Measurements from ENCODE around the gene TRAFD1. TPM values are rescaled to one million over a fixed set of nuclear protein-coding genes. Genes with fewer than 3 reads are reported as not detected.

Gene TRAFD1
- polyA plus RNA-seq, 3 donors: 44.3 to 47.4 (median 45.1) TPM

DNA sequence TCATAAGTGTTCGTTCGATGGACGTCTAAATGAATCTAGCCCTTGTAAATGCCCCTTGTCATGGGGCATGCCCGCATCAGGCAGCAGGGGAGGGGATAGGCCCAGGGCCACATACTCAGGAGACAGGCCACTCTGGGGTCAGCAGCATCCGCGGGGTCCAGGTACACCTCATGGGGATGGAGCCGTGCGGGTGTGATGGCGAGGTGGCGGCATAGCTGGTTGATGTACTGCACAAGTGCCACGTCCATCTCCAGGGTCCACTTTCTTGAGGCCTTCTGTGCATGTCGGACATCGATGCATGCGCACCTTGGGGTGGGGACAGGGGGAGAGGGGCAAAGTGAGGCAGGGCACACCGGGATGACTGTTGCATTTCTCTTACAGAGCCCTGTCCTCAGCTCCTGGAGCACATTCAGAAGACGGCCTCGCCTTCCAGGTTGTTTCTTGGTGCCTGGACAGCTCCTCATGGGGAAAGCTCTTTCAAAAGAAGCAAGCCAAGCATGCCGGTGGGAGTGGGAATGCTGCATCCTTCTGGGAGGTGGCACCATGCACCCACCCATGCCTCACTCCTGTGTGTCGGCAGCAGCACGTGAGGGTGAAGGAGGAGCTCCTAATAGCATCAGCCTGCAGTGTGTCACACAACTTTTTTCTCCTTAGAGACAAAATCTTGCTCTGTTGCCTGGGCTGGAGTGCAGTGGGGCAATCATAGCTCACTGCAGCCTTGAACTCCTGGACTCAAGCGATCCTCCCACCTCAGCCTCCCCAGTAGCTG is 47.4 kb downstream of the TRAFD1 start:
- no peak for DNase-seq (ENCODE audit: low read depth in 3 of 3, low spot score in 2 of 3)

DNA sequence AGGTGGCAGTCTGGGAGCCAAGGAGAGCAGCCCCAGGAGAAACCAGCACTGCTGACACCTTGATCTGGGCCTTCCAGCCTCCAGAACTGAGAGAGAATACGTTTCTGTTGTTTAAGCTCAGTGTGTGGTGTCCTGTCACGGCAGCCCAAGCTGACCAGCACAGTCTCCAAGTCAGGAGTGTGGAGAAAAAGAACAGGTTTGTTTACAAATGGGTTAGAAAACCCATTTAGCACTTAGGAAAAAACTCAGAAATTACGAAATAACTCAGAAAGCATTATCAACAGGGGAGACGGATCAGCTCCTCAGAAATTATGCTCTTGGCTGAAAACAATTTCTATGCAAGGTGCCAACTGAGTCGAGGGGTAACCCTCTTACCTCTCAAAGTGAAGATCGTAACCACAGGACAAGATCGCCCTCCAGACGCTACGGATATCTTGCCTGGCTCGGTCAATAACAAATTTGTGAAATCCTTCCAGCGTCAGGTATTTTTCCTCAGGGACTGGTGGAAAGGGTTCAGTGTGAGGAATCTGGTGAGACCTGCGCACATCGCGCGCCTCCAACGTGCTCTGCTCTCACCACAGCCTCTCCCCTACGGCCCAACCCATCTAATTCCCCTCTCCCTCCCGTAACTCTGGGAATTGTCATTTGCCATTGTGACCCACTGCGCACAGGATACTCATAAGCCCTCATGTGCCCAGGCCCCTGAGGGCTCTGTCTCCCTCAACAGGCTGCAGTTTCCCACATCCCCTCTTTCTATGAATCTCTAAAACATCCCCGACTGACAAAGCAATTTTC is 50.2 kb downstream of the TRAFD1 start:
- DNase-seq (ENCODE audit: low read depth in 3 of 3, low spot score in 2 of 3): no peak

DNA sequence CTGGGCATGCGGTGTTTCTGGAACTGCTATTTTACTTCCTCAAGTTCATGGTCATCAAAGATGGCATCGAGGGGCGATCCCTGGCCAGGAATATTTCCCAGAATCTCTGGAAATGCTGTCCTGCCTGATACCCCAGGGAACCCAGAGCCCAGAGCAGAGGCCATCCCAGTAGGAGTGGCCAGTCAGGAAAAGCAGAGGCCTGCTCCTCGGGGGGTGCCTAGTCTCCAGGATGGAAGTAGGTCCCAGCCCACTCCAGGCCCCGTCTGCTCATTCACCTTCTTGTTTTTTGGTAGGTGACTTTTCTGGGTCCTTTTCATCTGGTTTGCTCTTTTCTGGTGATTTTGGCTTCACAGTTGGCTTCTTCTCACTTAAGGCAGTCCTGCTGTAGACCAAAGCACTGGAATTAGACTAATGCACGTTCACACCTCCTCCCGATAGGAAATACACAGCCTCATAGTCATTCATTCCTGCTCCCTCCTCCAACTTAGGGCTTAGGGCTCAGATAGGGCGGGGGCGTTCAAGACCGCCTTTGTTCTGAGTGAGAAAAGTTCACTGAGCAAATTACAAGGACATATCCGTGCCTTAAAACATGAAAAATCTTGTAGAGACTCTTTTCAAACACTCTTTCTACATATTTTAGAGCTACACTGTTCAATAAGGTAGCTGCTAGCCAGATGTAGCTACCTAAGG is 51.1 kb downstream of the TRAFD1 start:
- no peak for DNase-seq (ENCODE audit: low read depth in 3 of 3, low spot score in 2 of 3)

DNA sequence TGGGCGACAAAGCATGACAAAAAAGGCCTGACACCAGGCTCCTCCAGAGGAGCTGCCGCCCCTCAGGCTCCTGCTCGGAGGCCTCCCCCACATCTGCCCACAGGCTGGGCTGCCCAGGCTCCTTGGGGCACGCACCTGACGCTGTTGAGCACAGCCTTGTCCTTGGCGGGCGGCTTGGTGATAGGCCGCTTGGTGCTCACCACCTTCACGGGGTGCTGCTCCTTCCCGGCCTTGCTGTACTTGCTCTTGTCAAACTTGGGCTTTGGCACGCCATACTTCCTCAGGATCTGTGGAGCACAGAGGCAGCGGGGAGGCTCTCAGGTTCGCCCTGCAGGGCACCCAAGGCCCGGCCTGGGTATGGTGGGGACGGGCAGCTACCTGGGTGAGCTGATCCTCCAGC is 53.4 kb downstream of the TRAFD1 start:
- DNase-seq (ENCODE audit: low read depth in 3 of 3, low spot score in 2 of 3): no peak

DNA sequence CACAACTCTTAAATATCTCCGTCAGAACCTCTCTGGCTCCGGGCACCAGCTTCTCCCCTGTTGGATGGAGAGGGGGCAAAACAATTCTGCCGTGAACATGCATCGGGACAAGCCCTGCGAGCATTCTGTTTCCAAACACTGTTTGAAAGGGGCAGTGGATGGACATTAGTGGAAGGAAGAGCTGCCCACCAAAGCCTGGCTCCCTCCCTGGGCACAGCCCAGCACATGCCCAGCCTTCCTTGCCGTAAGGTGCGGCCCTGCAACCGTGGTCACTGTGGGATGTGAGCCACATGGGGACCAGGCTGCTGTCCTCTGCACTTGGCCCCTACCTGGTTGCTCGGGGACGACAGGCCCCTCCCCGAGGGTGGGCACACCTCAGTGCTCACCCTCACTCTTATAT is 54.0 kb downstream of the TRAFD1 start:
- no peak for DNase-seq (ENCODE audit: low read depth in 3 of 3, low spot score in 2 of 3)

DNA sequence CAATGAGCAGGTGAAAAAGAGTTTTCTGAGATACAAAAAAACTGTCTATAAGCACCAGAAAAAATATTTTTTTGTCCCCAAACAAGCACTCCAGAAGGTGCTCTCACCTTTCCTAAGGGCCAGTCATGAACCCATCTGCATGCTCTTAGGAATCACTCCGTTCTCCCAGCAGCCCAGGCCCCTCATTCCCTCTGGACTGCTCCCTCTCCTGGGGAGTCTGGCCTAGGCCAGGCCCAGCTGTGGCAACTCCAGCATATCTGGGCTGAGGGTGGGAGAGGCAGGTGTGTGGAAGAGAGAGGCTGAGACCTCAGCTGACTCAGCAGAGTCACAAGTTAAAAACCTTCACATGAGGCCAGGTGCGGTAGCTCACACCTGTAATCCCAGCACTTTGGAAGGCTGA is 54.6 kb downstream of the TRAFD1 start:
- DNase-seq (ENCODE audit: low read depth in 3 of 3, low spot score in 2 of 3): no peak

DNA sequence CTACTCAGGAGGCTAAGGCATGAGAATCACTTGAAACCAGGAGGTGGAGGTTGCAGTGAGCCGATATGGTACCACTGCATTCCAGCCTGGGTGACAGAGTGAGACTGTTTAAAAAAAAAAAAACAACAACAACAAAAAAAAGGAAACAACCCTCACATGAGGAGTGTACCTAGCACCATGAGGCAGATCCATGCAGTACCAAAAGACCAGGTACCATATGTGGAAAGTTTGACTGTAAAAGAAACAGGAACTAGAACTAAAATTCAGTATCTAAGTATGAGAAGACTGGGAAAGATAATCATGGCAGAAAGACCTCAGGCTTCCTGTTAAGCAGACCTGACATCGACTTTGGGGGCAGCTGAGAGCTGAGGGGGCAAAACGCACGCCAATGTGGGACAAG is 55.1 kb downstream of the TRAFD1 start:
- no peak for DNase-seq (ENCODE audit: low read depth in 3 of 3, low spot score in 2 of 3)

DNA sequence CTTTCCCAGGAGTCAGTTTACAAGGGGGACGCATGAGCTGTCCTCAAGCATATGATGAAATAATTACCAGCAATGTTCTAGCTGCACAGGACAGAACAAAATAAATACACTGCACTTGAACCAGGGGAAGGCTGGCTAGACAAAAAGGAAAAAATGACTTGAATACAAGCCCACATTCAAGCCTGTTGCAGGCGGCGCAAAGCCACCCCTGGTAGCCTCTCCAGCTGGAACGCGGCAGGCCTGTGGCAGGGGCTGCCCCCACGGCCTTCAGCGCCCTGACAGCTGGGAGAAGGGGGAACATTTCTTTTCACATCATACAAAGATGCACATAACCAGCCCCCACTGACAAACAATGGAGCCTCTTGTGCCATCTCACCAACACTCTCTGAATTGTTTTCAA is 57.1 kb downstream of the TRAFD1 start:
- no peak for DNase-seq (ENCODE audit: low read depth in 3 of 3, low spot score in 2 of 3)

DNA sequence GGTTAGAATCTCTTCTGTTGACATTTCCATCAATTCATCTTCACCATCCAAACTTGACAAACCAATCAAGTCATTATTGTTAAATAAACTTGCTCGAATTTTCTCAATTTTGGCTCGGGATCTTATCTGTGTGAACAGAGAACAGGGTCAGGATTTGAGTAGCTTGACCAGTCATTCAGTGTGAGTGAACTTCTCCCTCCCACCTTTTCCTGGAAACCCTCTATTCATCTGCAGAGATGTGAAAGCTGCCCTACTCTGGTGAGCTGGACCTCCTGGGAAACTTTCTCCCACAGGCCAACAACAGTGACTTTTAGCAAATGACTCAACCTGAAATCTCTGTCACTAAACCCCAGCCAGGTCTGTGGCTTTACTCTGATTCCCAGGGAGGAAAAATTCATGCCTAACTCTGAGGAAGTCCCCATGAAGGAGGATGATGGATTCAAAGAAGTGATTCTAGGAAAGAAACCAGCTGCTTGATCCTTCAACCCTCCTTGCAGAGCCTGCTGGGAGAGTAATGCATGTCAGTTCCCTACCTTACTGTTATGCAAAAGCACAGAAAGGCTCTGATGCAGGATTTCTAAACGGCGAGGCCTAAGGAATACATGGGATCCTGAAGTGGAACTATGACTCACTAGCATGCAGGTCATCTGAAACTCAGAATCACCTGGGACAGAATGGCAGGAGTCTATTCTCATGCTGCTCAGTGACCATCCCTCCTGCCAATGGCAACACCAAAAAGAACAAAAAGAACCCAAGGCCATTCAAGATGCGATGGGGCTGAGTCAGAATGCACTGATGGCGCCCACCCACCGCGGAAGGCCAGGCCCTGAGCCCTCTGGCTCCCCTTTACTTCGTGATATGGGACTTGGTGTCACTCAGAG is 58.0 kb downstream of the TRAFD1 start:
- no peak for DNase-seq (ENCODE audit: low read depth in 3 of 3, low spot score in 2 of 3)

DNA sequence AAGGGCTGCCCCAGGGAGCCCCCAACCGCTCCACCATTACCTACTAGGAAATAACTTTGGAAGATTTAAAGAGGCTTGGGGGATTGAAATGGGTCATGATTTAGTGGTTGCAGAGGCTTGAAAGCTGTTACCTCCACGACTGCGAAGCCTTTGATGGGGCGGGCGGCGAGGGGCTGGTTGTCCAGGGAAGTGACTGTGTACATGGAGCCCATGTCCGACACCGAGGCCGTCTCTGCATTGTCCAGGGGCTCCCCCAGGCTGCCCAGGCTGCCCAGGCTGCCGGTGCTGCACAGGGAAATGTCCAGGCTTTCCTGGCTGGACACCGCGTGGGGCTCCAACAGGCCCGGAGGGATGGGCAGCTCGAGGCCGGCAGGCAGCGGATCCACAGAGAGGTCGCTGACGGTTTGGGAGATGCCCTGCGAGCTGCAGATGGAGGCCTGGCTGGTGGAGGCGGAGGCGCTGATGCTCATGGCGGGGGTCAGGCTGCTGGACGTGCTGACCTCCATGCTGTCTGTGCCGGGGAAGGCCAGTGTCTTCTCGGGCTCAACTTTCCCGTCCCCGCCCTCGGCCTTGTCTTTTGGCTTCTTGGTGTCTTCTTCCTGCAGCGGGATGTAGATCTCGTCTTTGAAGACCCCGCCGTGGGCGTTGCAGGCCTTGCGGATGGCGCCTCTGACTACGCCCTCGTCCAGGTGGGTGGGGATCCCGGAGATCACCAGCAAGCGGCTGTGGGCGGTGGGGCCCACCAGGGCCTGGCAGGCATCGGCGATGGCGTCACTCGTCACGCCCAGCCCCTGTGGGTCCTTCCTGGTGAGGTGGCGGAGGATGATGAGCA is 58.9 kb downstream of the TRAFD1 start:
- no peak for DNase-seq (ENCODE audit: low read depth in 3 of 3, low spot score in 2 of 3)

DNA sequence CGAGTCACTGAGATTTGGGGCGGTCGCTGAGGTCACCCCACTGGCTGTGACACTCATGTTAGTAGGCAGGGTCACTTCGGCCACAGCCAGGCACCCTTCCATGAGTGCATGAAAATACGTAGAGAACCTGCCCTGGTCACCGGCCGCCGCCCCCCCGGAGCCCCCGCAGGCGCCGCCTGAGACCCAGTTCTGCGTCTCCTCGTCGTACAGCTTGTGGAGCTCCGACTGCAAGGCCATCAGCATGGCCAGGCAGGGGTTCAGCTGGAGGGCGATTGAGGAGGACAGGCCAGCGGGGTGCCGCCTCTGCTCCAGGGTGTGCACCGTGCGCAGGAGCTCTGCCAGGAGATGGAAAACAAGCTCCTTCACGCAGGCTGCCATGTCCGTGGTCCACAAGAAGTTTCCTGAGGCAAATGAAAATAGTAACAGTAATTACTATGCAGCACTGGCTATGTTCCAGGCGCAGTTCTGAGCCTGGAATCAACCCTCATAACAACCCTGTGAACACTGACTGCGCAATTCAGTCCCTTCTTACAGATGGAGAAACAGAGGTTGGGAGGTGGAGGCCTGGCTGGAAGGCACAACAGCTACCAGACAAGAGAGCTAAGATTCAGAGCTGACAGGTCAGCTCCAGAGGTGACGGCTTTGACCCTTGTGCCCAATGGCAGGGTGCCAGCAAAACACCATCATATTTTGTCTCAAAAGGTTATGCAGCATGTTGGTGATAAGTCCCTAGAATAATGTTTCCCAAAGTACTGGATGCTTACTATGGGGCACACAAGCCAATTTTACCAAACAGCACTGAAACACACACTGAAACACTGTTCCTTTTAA is 59.9 kb downstream of the TRAFD1 start:
- no peak for DNase-seq (ENCODE audit: low read depth in 3 of 3, low spot score in 2 of 3)

DNA sequence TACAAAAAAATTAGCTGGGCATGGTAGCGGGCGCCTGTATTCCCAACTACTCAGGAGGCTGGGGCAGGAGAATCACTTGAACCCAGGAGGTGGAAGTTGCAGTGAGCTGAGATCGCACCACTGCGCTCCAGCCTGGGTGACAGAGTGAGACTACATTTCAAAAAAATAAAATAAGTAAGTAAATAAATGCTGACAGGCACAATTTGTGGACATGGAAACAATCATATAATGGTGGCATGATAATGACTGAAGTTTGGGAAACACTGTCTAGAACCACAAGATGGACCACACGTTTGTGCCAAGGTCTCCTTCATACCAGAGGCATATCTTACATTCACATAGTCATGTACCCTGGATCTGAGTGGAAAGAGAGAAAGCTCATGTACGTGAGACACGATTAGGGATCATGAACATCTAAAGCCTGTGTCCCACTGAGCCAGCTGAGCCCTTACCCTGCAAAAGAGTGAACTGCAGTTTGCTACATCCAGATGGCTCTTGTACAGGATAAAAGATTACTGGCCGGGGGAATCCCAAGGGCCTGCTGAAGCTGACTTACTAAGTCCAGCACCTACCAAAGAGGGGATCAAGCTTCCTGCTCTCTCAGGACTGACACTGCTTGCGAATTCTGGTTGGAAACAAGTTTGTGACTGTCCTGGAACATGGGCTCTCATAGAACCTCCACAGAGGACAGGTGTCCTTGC is 62.9 kb downstream of the TRAFD1 start:
- DNase-seq (ENCODE audit: low read depth in 3 of 3, low spot score in 2 of 3): no peak

DNA sequence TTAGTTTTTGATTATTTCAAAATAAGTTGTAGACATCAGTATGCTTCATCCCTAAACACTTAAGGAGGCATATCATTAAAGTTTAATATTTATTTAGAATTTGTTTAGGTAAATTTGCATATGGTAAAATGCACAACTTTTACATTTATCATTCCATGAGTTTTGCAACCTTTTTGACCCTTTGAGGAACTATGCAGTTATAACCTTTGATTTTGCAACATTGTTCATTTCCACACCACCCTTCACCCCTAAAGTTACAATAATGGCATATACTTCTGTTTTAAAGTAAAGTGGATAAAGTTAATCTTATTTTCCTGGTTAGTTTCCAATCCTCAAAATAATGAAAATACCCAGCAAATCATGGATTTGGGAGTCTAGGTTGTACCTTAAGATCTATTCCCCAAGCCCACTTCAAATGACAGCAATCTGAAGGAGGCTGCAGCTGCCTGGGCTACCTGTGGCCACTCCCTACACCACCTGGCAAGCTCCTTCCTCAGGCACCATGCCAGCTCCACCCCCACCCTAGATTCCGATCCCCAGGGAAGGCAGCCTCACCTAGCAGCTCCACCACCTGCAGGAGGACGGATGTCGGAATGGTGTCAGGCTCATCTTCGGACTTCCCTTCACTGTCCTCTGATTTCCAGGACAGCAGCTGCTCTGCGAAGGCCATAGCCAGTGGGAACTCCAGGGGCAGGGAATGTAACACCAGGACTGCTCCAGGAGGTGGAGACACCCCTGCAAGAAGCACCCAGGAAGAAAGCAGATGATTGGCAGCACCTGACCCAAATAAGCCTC is 65.1 kb downstream of the TRAFD1 start:
- no peak for DNase-seq (ENCODE audit: low read depth in 3 of 3, low spot score in 2 of 3)

DNA sequence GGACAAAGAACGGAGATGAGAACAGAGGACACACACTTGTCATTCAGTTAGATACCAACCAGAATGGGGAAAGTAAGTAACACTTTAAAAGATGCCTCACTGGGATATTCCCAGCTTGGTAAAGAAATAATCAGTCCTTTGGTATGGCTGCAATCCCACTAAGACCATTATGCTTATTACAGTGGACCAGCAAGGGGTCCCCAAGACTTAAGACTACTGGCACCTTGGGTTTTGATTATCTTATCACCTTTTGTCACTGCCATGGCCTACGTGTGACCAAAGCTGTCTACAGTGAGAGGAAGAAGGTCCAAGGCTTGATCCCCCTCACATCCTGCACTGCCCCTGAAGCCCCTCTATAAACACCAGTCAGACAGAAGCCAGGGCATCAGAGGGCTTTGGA is 65.8 kb downstream of the TRAFD1 start:
- no peak for DNase-seq (ENCODE audit: low read depth in 3 of 3, low spot score in 2 of 3)

DNA sequence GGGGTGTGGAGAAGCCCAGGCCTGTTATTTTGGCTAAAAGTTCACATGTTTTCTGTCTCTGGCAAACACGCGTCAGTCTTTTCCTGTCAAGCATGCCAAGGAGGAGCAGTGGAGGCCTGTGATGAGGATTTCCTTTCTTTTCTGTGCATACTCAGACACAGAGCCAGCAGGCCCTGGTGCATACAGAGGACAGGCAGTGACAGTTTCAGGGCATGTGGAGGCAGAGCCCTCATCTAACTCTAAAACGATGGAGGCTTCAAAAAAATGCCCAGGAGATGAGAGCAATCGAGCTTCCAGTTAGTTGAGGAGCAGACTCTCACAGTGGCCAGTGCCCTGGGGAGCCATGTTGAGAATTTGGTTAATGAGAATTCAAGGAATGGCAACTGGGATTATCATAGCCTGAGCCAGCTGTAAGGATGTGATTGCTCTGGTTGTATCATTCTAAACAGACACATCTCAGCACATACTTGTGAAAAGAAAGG is 66.5 kb downstream of the TRAFD1 start:
- no peak for DNase-seq (ENCODE audit: low read depth in 3 of 3, low spot score in 2 of 3)

DNA sequence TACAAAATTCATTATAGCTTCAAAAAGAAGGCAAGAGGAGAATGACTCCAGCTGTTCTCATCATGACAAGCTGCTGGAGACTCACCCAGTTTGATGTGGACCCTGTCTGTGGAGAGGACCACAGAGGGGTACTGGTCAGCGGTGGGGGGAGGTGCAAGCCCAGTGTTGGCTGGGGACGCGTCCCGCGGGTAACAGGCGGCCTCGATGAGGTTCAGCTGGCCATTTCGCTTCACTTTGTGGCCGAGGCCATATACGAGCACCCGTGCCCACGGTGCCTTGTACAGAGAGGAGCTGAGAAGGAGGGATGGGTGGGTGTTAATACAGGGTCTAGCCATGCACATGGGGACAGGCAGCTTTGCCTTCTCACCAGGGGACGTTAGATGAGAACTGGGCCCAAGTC is 67.1 kb downstream of the TRAFD1 start:
- DNase-seq (ENCODE audit: low read depth in 3 of 3, low spot score in 2 of 3): no peak

DNA sequence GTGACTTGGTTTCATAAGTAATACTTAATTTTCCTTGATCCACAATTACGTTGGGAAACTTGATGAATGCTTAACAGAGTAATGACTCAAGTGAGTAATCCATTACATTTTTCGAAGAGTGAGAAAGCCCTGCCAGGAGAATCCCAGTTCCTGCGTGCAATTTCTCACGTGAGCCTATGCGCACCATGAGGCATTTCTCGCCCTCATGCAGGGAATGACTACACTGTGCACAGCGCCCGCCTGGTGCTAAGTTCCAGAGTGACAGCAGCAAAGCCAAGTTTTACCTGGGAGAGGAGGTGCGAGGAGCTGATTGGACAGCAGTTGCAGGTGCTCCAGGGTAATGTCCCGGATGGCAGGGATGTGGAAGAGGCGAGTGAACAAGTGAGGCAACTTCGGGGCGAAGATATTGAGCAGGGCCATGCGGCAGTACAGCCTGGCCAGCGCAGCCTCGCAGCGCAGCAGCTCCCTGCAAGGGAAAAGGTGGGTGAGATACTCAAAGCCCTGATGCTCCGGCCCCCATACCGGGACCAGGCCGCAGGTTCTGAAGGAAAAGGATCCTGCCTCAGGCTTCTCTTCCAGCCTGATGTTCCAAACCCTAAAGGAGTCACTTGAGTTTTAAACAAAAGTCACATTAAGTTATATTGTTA is 69.4 kb downstream of the TRAFD1 start:
- DNase-seq (ENCODE audit: low read depth in 3 of 3, low spot score in 2 of 3): no peak
